HG03575 (cell line): ENCODE data around the gene LMNB1.
A peak's percentile ranks its signal among the peaks of the same experiment; 100 is the strongest.
"Not testable (repeated sequence)": the region's sequence is repeated elsewhere in the genome, so short reads cannot be mapped to it uniquely, and the experiment has no call there.

ENCODE experiments used
- ATAC-seq: cut with Tn5 transposase; IDR thresholded peaks from one replicate; pipeline ENCODE4 v1.9.1; 2021; ENCODE audit not compliant: unreplicated experiment, insufficient number of reproducible peaks, low FRiP score; ENCODE audit errors: extremely low read depth

Gene LMNB1, protein sequence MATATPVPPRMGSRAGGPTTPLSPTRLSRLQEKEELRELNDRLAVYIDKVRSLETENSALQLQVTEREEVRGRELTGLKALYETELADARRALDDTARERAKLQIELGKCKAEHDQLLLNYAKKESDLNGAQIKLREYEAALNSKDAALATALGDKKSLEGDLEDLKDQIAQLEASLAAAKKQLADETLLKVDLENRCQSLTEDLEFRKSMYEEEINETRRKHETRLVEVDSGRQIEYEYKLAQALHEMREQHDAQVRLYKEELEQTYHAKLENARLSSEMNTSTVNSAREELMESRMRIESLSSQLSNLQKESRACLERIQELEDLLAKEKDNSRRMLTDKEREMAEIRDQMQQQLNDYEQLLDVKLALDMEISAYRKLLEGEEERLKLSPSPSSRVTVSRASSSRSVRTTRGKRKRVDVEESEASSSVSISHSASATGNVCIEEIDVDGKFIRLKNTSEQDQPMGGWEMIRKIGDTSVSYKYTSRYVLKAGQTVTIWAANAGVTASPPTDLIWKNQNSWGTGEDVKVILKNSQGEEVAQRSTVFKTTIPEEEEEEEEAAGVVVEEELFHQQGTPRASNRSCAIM

GRCh38 chr5:126776499-126777256 lies at the start of gene LMNB1:
Gene LMNB1, plus strand, starts transcription at chr5:126777136. Its CDS starts 373 bp downstream, at chr5:126777509.
- peak; percentile 31 for ATAC-seq

- no peak for ATAC-seq
Measured at GRCh38 chr5:126732716-126733115, 44.2 kb upstream of the LMNB1 start.

DNA sequence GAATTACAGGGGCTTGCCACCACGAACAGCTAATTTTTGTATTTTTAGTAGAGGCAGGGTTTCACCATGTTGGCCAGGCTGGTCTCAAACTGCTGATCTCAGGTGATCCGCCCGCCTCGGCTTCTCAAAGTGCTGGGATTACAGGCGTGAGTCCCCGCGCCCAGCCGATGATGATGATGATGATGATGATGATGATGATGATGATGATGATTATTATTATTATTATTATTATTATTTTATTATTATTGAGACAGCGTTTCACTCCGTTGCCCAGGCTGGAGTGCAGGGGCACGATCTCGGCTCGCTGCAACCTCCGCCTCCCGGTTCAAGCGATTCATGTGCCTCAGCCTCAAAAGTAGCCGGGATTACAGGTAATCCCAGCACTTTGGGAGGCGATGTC lies 42.4 kb upstream of the LMNB1 start:
- ATAC-seq = not testable (repeated sequence)

- no peak for ATAC-seq
Measured at GRCh38 chr5:126736141-126736540, 40.8 kb upstream of the LMNB1 start.

GRCh38 chr5:126741361-126741760 lies 35.6 kb upstream of the LMNB1 start:
- no peak for ATAC-seq

DNA sequence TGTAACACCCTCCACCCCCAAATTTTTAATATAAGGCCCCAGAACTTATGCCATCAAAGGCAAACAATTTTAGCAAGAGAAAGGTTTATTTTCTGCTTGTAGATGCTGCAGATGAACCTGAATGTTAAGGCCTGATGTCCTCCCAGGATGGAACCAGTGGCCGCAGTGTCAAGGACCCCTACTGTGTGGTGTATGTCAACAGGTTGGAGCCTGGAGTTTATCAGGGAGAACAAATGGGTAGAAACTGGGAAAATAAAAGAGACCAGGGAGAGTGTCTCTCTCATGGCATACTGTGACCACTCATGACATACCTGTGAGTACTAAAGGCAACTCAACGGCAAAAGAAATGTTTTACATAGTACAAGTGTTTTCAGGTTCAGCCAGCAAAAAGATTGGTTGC lies 34.5 kb upstream of the LMNB1 start:
- no peak for ATAC-seq

GRCh38 chr5:126744836-126745235 lies 32.1 kb upstream of the LMNB1 start:
- no peak for ATAC-seq

DNA sequence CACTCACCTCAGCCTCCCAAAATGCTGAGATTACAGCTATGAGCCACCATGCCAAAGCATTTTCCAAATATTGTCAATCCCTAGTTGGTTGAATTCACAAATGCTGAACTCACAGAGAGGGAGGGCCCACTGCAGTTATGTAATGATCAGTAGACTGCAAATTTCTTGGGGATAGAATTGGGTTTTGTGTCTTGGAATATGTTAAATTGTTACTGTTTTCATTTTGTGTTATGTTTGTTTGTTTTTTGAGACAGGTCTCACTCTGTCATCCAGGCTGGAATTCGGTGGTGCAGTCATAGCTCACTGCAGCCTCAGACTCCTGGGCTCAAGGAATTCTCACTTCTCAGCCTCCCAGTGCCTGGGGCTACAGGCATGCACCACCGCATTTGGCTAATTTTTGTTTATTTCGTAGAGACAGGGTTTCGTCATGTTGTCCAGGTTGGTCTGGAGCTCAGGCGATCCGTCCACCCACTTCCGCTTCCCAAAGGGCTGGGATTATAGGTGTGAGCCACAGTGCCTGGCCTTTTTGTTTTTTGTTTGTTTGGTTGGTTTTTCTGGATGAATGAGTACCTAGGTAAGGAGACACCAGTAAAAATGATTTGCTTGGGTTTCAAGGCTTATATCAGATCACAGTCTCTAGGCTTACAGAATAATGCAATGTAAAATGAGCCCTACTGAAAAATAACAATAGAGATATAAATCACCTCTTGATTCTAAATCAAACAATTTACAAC lies 31.5 kb upstream of the LMNB1 start:
- ATAC-seq = no peak

GRCh38 chr5:126746290-126746689 lies 30.6 kb upstream of the LMNB1 start:
- no peak for ATAC-seq

- no peak for ATAC-seq
Measured at GRCh38 chr5:126752081-126752785, 24.7 kb upstream of the LMNB1 start.

GRCh38 chr5:126753227-126753626 lies 23.7 kb upstream of the LMNB1 start:
- ATAC-seq = no peak

- ATAC-seq = no peak
Measured at GRCh38 chr5:126754609-126755008, 22.3 kb upstream of the LMNB1 start.

DNA sequence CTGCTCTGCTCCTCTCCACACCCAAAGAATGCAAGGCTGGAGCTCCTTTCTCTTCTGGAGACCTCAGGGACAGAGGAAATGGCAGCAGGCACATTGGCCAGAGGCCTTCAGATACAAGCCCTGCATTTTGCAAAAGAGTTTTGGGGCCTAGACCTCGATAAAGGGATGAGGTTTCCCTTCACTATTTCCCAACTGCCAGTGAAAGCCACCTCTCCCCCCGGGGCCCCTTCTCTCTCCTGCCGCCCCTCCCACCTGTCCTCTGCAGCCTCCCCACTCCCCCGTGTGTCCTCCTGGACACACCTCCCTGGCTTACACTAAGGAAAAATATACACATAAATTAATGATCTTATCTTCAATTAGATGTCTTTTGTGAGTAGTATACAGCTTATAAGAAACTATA lies 21.3 kb upstream of the LMNB1 start:
- ATAC-seq = no peak

- ATAC-seq = no peak
Measured at GRCh38 chr5:126757713-126758357, 19.1 kb upstream of the LMNB1 start.

GRCh38 chr5:126763371-126763770 lies 13.6 kb upstream of the LMNB1 start:
- no peak for ATAC-seq

- ATAC-seq = no peak
Measured at GRCh38 chr5:126769703-126770102, 7.2 kb upstream of the LMNB1 start.

DNA sequence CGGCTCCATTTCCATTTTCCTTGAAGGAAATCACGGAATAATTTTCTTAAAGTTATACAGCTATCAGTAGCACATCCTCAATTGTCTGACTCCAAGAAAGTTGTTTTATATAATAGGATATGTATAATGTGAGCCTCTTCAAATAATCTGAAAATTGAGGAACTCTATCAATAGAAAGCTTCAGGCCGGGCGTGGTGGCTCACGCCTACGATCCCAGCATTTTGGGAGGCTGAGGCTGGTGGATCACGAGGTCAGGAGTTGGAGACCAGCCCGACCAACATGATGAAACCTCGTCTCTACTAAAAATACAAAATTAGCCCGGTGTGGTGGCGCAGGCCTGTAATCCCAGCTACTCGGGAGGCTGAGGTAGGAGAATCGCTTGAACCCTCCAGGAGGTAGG lies 3.4 kb upstream of the LMNB1 start:
- not testable (repeated sequence) for ATAC-seq

DNA sequence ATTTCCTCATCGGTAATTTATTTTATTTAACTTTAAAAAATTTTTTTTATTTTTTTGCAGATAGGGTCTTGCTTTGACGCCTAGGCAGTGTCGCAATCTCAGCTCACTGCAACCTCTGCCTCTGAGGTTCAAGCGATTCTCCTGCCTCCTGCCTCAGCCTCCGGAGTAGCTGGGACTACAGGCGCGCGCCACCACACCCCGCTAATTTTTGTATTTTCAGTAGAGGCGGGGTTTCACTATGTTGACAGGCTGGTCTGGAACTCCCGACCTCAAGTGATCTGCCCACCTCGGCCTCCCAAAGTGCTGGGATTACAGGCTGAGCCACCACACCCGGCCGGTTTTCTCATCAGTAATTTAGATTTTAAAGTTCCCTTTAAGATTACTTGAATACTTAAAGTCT lies 2.3 kb upstream of the LMNB1 start:
- ATAC-seq = not testable (repeated sequence)
